ENCODE data around the gene MARCHF4. TPM values are rescaled to one million over a fixed set of nuclear protein-coding genes. Genes with fewer than 3 reads are reported as not detected.

The MARCHF4 gene, protein sequence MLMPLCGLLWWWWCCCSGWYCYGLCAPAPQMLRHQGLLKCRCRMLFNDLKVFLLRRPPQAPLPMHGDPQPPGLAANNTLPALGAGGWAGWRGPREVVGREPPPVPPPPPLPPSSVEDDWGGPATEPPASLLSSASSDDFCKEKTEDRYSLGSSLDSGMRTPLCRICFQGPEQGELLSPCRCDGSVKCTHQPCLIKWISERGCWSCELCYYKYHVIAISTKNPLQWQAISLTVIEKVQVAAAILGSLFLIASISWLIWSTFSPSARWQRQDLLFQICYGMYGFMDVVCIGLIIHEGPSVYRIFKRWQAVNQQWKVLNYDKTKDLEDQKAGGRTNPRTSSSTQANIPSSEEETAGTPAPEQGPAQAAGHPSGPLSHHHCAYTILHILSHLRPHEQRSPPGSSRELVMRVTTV
- total RNA-seq, result not detected

DNA sequence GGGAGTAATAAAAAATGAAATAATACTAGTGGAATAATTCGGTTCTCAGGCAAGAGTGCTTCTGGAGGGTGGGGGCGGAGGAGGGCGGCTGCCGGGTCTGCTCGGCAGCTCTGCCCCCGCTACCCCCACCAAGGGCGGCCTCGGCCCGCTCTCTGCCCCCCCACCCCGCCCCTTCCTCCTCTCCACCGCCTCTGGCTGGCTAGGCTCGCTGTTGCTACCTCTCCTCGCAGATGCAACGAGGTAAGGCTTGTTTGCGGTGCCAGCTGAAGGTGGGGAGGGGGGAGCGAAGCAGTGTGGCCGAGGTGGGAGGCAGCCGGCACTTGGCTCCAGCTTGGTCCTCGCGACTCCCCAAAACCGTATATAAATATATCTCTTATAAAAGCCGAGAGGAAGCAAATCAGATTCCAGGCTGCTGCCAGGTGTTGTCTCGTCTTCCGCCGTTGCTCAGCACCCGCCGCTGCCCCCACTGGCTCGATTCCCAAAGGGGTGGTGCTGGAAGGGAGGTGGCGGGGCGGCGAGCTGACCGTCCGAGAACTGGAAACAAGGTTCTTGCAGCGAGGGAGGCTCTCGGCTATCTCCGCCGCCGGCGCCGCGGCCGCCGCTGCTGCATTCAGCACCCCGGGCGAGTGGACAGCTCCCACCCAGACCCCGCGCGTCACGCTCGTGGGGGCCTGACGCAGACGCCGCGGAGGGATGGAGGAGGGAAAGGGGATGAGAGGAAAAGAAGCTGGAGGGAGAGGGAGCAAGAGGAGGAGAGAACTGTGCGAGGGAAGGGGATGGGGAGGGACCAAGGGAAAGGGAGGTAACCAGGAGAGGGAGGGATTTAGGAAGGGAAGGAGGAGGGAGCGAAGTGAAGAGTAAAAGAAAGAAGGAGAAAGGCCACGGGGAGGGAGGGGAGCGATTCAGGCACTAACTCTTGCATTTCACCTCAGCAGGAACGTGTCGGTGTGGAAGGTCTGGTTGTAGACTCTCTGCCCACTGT lies at the start of gene MARCHF4:
Gene MARCHF4, minus strand, starts transcription at position 763 of the 982 bp plus-strand sequence. CDS start 2,223 bp downstream, outside the sequence.
- Mint-ChIP-seq H3K27me3 (ENCODE audit: low read depth) (peaks cover 50% of the 10 kb centered on the region), H3K4me3 (peak within 1 kb of the TSS; percentile 55), H3K9me3 (no peaks in the 10 kb centered on the region), H3K36me3 (ENCODE audit: insufficient read depth) (no peaks in the 10 kb centered on the region), H3K4me1 (ENCODE audit: low read depth) (peaks cover 16% of the 10 kb centered on the region)
- ATAC-seq (peak; percentile 59 to 65), DNase-seq (peak; percentile 58)

- no peaks in the 10 kb centered on the region for H3K9me3 Mint-ChIP-seq
- no peak overlapping the region for H3K4me3 Mint-ChIP-seq
- ATAC-seq (no peak), DNase-seq (no peak)
- H3K27me3 Mint-ChIP-seq (ENCODE audit: low read depth), result no peaks in the 10 kb centered on the region
- H3K36me3 Mint-ChIP-seq (ENCODE audit: insufficient read depth), result peaks cover 57% of the 10 kb centered on the region
- H3K4me1 Mint-ChIP-seq (ENCODE audit: low read depth), result peaks cover 12% of the 10 kb centered on the region
Observed at GRCh38 chr2:216420367-216421101, 48.3 kb upstream of the MARCHF4 start.

DNA sequence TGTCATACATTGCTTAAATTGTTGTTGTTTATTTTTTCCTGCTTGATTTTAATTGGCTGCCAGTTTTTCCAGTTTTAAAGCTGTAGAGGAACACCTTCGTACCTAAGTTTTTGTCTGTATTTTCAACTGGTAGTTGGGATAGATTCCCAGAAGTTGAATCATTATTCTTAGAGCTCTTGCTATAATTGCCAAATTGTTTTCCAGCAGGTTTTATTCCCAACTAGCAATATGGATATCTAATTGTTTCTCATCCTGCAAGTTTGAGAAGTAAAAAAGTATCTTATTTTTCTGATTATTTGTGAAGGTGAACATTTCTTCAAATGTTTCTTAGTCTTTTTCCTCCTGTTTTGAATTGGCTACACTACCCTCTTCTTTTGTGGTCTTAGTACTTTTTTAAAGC lies 46.7 kb upstream of the MARCHF4 start:
- H3K9me3 Mint-ChIP-seq, result no peaks in the 10 kb centered on the region
- peaks cover 12% of the 10 kb centered on the region for H3K4me1 Mint-ChIP-seq (ENCODE audit: low read depth)
- H3K4me3 Mint-ChIP-seq, result no peak overlapping the region
- no peaks in the 10 kb centered on the region for H3K27me3 Mint-ChIP-seq (ENCODE audit: low read depth)
- ATAC-seq (no peak), DNase-seq (no peak)
- H3K36me3 Mint-ChIP-seq (ENCODE audit: insufficient read depth), result peaks cover 51% of the 10 kb centered on the region

DNA sequence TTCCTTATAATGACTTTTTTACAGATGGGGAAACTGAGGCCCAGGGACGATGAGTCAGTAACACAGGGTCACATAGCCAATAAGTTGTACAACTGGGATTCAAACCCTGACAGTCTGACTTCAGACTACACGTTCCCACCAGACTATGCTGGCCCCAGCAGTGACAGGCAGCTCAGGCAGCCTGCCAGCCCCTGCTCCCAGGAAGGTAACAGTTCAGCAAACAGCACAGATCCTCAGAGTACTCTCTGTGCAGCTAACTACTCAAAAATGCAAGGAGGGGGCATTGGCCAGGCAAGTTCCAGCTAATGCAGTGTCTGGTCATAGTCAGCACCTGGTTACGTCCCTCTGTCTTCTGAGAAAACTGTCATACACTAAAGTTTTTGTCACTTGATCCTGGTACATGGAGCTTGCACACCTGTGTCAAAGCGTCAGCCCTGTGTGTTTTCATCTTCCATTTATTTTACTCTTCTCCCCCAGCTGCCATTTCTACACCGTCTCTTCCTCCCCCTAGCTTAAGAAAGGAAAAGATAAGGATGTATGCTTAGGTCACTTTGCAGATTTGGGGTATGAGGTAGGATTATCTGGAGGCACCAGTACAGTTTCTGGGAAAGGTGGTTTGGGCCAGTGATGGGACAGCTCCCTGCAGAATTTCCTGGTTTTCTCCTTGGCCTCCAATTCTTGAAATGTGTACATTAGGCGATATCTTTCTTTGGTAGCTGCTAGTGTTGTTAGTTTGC lies 44.5 kb upstream of the MARCHF4 start:
- Mint-ChIP-seq H3K4me3 (no peak overlapping the region), H3K9me3 (no peaks in the 10 kb centered on the region), H3K4me1 (ENCODE audit: low read depth) (peaks cover 21% of the 10 kb centered on the region), H3K27me3 (ENCODE audit: low read depth) (no peaks in the 10 kb centered on the region), H3K36me3 (ENCODE audit: insufficient read depth) (peaks cover 37% of the 10 kb centered on the region)
- ATAC-seq, result no peak
- DNase-seq, result no peak

DNA sequence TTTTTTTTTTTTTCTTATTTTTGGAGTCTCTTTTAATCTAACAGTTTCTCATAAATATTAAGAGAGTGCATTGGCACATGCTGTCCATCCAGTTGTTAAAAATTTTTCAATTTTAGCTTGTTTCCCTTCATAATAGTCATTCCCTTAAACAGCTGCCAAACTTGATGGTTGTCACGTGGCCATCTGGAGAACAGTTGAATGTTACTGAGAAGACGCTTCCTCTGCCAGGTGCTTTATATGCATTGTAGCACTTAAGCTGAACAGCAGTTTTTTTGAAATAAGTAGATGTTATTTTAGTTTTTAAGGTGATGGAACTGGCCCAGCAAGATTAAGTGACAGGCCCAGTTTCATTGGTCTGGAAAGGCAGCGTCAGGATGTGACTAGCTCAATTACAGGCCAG lies 43.3 kb upstream of the MARCHF4 start:
- Mint-ChIP-seq H3K4me1 (ENCODE audit: low read depth) (peaks cover 24% of the 10 kb centered on the region), H3K9me3 (no peaks in the 10 kb centered on the region), H3K27me3 (ENCODE audit: low read depth) (no peaks in the 10 kb centered on the region), H3K36me3 (ENCODE audit: insufficient read depth) (peaks cover 33% of the 10 kb centered on the region), H3K4me3 (no peak overlapping the region)
- ATAC-seq (no peak), DNase-seq (no peak)

DNA sequence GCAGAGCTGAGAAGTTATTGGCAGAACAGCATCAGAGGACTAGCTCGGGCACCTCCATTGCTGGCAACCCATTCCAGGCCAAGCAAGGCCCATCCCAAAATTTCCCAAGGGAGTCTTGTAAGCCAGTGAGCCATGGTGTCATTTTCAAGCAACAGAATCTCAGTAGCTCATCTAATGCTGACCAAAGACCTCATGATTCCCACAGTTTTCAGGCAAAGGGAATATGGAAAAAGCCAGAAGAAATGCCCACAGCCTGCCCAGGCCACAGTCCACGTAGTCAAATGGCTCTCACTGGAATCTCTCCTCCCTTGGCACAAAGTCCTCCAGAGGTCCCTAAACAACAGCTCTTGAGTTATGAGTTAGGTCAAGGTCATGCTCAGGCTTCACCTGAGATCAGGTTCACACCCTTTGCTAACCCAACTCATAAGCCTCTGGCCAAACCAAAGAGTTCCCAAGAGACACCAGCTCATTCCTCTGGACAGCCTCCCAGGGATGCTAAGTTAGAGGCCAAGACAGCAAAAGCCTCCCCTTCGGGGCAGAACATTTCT lies 42.6 kb upstream of the MARCHF4 start:
- peaks cover 24% of the 10 kb centered on the region for H3K4me1 Mint-ChIP-seq (ENCODE audit: low read depth)
- H3K4me3 Mint-ChIP-seq, result no peak overlapping the region
- DNase-seq (no peak), ATAC-seq (no peak)
- no peaks in the 10 kb centered on the region for H3K9me3 Mint-ChIP-seq
- H3K36me3 Mint-ChIP-seq (ENCODE audit: insufficient read depth), result peaks cover 27% of the 10 kb centered on the region
- no peaks in the 10 kb centered on the region for H3K27me3 Mint-ChIP-seq (ENCODE audit: low read depth)

- DNase-seq (no peak), ATAC-seq (no peak)
- no peaks in the 10 kb centered on the region for H3K9me3 Mint-ChIP-seq
- peaks cover 23% of the 10 kb centered on the region for H3K36me3 Mint-ChIP-seq (ENCODE audit: insufficient read depth)
- H3K4me3 Mint-ChIP-seq, result peak overlapping the region; percentile 91
- H3K27me3 Mint-ChIP-seq (ENCODE audit: low read depth), result no peaks in the 10 kb centered on the region
- H3K4me1 Mint-ChIP-seq (ENCODE audit: low read depth), result peaks cover 24% of the 10 kb centered on the region
Observed at GRCh38 chr2:216413882-216414281, 41.6 kb upstream of the MARCHF4 start.

- Mint-ChIP-seq H3K4me3 (peak within 1 kb of the TSS; percentile 91), H3K4me1 (ENCODE audit: low read depth) (peaks cover 12% of the 10 kb centered on the region), H3K9me3 (no peaks in the 10 kb centered on the region), H3K36me3 (ENCODE audit: insufficient read depth) (peaks cover 14% of the 10 kb centered on the region), H3K27me3 (ENCODE audit: low read depth) (no peaks in the 10 kb centered on the region)
- DNase-seq, result peak; percentile 97
- ATAC-seq, result peak; percentile 93 to 95
Observed at GRCh38 chr2:216412022-216412999, 40.0 kb upstream of the MARCHF4 start, which contains the start of gene SMARCAL1. Gene SMARCAL1, plus strand, starts transcription at chr2:216412484. Its CDS starts 2,221 bp downstream, at chr2:216414705.

- H3K4me1 Mint-ChIP-seq (ENCODE audit: low read depth), result peaks cover 12% of the 10 kb centered on the region
- H3K27me3 Mint-ChIP-seq (ENCODE audit: low read depth), result no peaks in the 10 kb centered on the region
- H3K36me3 Mint-ChIP-seq (ENCODE audit: insufficient read depth), result peaks cover 9% of the 10 kb centered on the region
- H3K9me3 Mint-ChIP-seq, result no peaks in the 10 kb centered on the region
- no peak overlapping the region for H3K4me3 Mint-ChIP-seq
- DNase-seq (no peak), ATAC-seq (no peak)
Observed at GRCh38 chr2:216410550-216410949, 38.3 kb upstream of the MARCHF4 start.

GRCh38 chr2:216408426-216409290 lies 36.4 kb upstream of the MARCHF4 start:
- no peak overlapping the region for H3K4me3 Mint-ChIP-seq
- H3K27me3 Mint-ChIP-seq (ENCODE audit: low read depth), result no peaks in the 10 kb centered on the region
- DNase-seq (no peak), ATAC-seq (no peak)
- peaks cover 2% of the 10 kb centered on the region for H3K36me3 Mint-ChIP-seq (ENCODE audit: insufficient read depth)
- H3K4me1 Mint-ChIP-seq (ENCODE audit: low read depth), result peaks cover 11% of the 10 kb centered on the region
- no peaks in the 10 kb centered on the region for H3K9me3 Mint-ChIP-seq

DNA sequence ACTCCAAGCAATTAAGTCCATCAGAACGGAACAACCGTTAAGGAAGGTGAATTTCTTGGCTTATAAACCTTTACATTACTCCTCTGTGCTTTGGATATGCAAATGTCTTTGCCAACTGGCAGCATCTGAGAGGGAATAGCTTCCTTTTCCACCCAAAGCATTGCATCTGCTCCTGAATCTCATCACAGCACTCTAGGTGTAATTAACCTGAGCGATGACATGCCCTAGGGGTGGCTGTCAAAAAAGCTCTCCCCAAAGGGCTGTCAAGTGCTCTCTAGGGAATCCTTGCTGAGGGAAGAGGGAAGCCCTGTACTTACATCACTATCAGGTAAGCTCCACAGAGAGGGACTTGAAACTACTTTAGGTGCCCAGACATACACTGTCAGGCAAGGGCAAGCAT lies 34.5 kb upstream of the MARCHF4 start:
- H3K27me3 Mint-ChIP-seq (ENCODE audit: low read depth), result no peaks in the 10 kb centered on the region
- H3K36me3 Mint-ChIP-seq (ENCODE audit: insufficient read depth), result no peaks in the 10 kb centered on the region
- H3K9me3 Mint-ChIP-seq, result no peaks in the 10 kb centered on the region
- no peak overlapping the region for H3K4me3 Mint-ChIP-seq
- H3K4me1 Mint-ChIP-seq (ENCODE audit: low read depth), result peaks cover 4% of the 10 kb centered on the region
- no peak for ATAC-seq
- no peak for DNase-seq

GRCh38 chr2:216405588-216405987 lies 33.3 kb upstream of the MARCHF4 start:
- H3K9me3 Mint-ChIP-seq, result no peaks in the 10 kb centered on the region

More at GRCh38 chr2:216405588-216405987, 33.3 kb upstream of the MARCHF4 start:
- Mint-ChIP-seq H3K36me3 (ENCODE audit: insufficient read depth) (no peaks in the 10 kb centered on the region), H3K27me3 (ENCODE audit: low read depth) (no peaks in the 10 kb centered on the region), H3K4me1 (ENCODE audit: low read depth) (no peaks in the 10 kb centered on the region), H3K4me3 (no peak overlapping the region)
- DNase-seq (no peak), ATAC-seq (no peak)
